ENCODE data around the gene PPP1R13L. TPM values are rescaled to one million over a fixed set of nuclear protein-coding genes. Genes with fewer than 3 reads are reported as not detected.
A peak's percentile ranks its signal among the peaks of the same experiment; 100 is the strongest.

PPP1R13L gene
- 100 to 1,000 TPM in 1 of 4 donors, 10 to 100 TPM in 3; 28.5 to 298 (median 44.4) TPM for total RNA-seq

GRCh38 chr19:45404557-45405434 is at the start of gene PPP1R13L:
PPP1R13L (minus strand) TSS chr19:45405069; CDS start chr19:45398318, 6,751 bp downstream.
- Histone ChIP-seq H3K27ac (peak within 1 kb of the TSS; percentile 92 to 95 (median 94)), H3K36me3 (no peaks in the 10 kb centered on the region), H3K4me1 (peaks cover 5 to 41% (median 30%) of the 10 kb centered on the region in 4 donors), H3K9me3 (no peaks in the 10 kb centered on the region), H3K4me3 (peak within 1 kb of the TSS; percentile 43 to 86 (median 64)), H3K27me3 (peaks cover 16% of the 10 kb centered on the region)
- DNase-seq = peak; percentile 94
- 2 to 10% methylated on average over 10 to 36 of the region's 46 CpGs for WGBS, 2 donors (ENCODE audit: low coverage in 1 of 2)
- in situ Hi-C loops (cut with MboI; ENCODE audit: low pct_ligation_motif_present in 1 of 4, low pct_unique_long_range_greater_than_20kb in 1 of 4, low sequenced_read_pairs in 3 of 4) (no loop called here), intact Hi-C loops (cut with DNase I; ENCODE audit: low total_unique reads) (no loop called here)
- no peak for TF ChIP-seq CTCF (IDR thresholded peaks at IDR 0.05)
- no peak for TF ChIP-seq EP300 (IDR thresholded peaks at IDR 0.05; ENCODE audit: low read depth)
- peak in 2 of 3 donors; percentile 57 to 79 for TF ChIP-seq POLR2AphosphoS5 (IDR thresholded peaks at IDR 0.05)
- peak; percentile 76 for TF ChIP-seq POLR2A (IDR thresholded peaks at IDR 0.05)

GRCh38 chr19:45451850-45452387 is 47.0 kb upstream of the PPP1R13L start:
- H3K27me3 ChIP-seq = no peaks in the 10 kb centered on the region
- H3K4me3 ChIP-seq = no peak overlapping the region
- no peaks in the 10 kb centered on the region for H3K36me3 ChIP-seq
- DNase-seq = no peak
- intact Hi-C loops (cut with DNase I; ENCODE audit: low total_unique reads) = no loop called here
- TF ChIP-seq POLR2AphosphoS5 (IDR thresholded peaks at IDR 0.05) = no peak
- no peaks in the 10 kb centered on the region for H3K9me3 ChIP-seq
- H3K4me1 ChIP-seq = peaks cover 30 to 60% (median 44%) of the 10 kb centered on the region in 4 donors
- H3K27ac ChIP-seq = peak overlapping the region; percentile 80 to 91 (median 88)
- in situ Hi-C loops (cut with MboI; ENCODE audit: low pct_ligation_motif_present in 1 of 4, low pct_unique_long_range_greater_than_20kb in 1 of 4, low sequenced_read_pairs in 3 of 4) = no loop called here
- WGBS, 2 donors (ENCODE audit: low coverage in 1 of 2) = 68 to 79% methylated on average over 3 to 12 of the region's 12 CpGs

- peak; percentile 54 for DNase-seq
- Histone ChIP-seq H3K4me1 (peaks cover 28 to 63% (median 44%) of the 10 kb centered on the region in 4 donors), H3K4me3 (peak overlapping the region; percentile 44 to 66 (median 57)), H3K9me3 (no peaks in the 10 kb centered on the region), H3K27me3 (no peaks in the 10 kb centered on the region), H3K36me3 (no peaks in the 10 kb centered on the region), H3K27ac (peak overlapping the region; percentile 80 to 91 (median 88))
- TF ChIP-seq POLR2A (IDR thresholded peaks at IDR 0.05) = peak; percentile 50
- TF ChIP-seq CTCF (IDR thresholded peaks at IDR 0.05) = no peak
- TF ChIP-seq EP300 (IDR thresholded peaks at IDR 0.05; ENCODE audit: low read depth) = no peak
- TF ChIP-seq POLR2AphosphoS5 (IDR thresholded peaks at IDR 0.05) = peak in 1 of 3 donors; percentile 22
- in situ Hi-C loops (cut with MboI; ENCODE audit: low pct_ligation_motif_present in 1 of 4, low pct_unique_long_range_greater_than_20kb in 1 of 4, low sequenced_read_pairs in 3 of 4) = no loop called here
- 2% methylated on average over 28 of the region's 28 CpGs; no CpG with 5 or more reads in 1 of the 2 donors for WGBS, 2 donors (ENCODE audit: low coverage in 1 of 2)
- intact Hi-C loops (cut with DNase I; ENCODE audit: low total_unique reads) = no loop called here
These were observed 46.4 kb upstream of the PPP1R13L start for GRCh38 chr19:45451131-45451849.

GRCh38 chr19:45450012-45450333 is 45.1 kb upstream of the PPP1R13L start:
- no peak for DNase-seq
- no peaks in the 10 kb centered on the region for H3K27me3 ChIP-seq
- peak overlapping the region; percentile 44 to 63 (median 49) for H3K4me3 ChIP-seq
- H3K4me1 ChIP-seq = peaks cover 16 to 57% (median 34%) of the 10 kb centered on the region in 4 donors
- intact Hi-C loops (cut with DNase I; ENCODE audit: low total_unique reads) = no loop called here
- WGBS, 2 donors (ENCODE audit: low coverage in 1 of 2) = 19 to 23% methylated on average over 3 to 5 of the region's 5 CpGs
- H3K27ac ChIP-seq = peak overlapping the region; percentile 80 to 91 (median 88)
- in situ Hi-C loops (cut with MboI; ENCODE audit: low pct_ligation_motif_present in 1 of 4, low pct_unique_long_range_greater_than_20kb in 1 of 4, low sequenced_read_pairs in 3 of 4) = no loop called here
- no peaks in the 10 kb centered on the region for H3K9me3 ChIP-seq
- no peaks in the 10 kb centered on the region for H3K36me3 ChIP-seq
- no peak for TF ChIP-seq POLR2AphosphoS5 (IDR thresholded peaks at IDR 0.05)
- TF ChIP-seq CTCF (IDR thresholded peaks at IDR 0.05) = no peak
- TF ChIP-seq POLR2A (IDR thresholded peaks at IDR 0.05) = no peak
- no peak for TF ChIP-seq EP300 (IDR thresholded peaks at IDR 0.05; ENCODE audit: low read depth)
